Endometrial microvascular endothelial cells (primary cell): ENCODE measurements around the gene CCDC28B. TPM values are rescaled to one million over a fixed set of nuclear protein-coding genes. Genes with fewer than 3 reads are reported as not detected.

ENCODE experiments used
- in situ Hi-C: cut with HindIII; loops from 2 replicates; pipeline ENCODE4 v1.10.0; 2017; ENCODE audit warnings: low sequenced_read_pairs, low pct_unique_long_range_greater_than_20kb; ENCODE audit errors: inconsistent ontology term
- total RNA-seq: library from RNA; depleted of rRNA; stranded (reverse); fragments of >200 nt; gene quantifications from one replicate; pipeline ENCODE4 v1.2.3, GENCODE V29; 2015; ENCODE audit errors: inconsistent ontology term

Gene CCDC28B
- total RNA-seq, 1 donor from 2014 or later = 6.9 TPM

DNA sequence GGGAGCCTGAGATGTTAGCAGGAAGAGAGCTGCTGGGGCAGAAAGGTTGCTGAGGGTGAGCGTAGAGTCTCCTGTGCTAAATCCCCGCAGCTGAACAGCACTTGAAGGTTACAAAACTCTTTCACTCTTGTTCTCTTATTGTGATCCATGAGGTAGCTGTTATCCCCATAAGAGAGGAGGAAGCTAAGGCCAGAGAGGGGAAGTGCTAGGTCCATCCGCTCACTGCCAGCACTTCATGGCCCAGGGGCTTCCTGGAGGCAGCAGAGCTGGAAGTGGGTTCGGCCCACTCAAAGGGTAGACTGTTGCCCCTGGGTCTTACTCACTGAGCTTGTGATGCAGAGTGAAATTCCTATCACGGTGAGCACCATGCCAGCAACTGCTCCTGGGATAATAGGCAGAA is 16.2 kb downstream of the CCDC28B start:
- in situ Hi-C loops = no loop called here

DNA sequence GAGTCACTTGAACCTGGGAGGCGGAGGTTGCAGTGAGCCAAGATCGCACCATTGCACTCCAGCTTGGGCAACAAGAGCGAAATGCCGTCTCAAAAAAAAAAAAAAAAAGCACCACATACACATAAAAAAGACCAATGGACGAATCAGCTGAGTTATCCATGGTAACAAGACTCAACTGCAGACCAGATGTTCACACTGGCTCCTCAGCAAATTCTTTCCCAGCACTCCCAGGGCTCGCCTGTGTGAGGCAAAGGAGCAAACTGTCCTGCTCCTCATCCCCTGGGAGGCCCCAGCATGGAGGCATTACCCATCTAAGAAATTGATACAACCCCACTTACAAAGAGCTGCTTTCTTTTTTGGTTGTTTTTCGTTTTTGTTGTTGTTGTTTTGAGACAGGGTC is 18.6 kb downstream of the CCDC28B start:
- in situ Hi-C loops = no loop called here

- in situ Hi-C loops = no loop called here
Observed at GRCh38 chr1:32220746-32221580, 20.6 kb downstream of the CCDC28B start.

DNA sequence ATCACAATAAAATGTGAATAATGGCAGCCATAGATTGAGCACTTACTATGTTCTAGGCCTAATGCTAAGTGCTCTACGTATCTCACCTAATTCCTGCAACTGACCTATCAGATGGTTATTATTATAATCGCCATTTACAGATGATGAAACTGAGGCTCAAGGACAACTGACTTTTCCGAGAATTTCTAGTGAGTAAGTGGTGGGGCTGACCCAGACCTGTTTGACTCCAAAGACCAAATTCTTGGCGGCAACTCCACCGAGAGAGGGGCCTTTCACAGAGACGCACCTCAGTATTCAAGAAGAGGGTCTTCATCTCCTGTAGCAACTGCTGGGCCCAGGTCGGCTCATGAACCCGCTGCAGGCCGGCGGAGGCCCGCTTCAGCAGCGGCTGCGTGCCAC is 21.2 kb downstream of the CCDC28B start:
- in situ Hi-C loops = no loop called here

GRCh38 chr1:32221980-32222755 is 21.8 kb downstream of the CCDC28B start, which contains the start of the genes EIF3I and TMEM234:
TSS of gene EIF3I (plus strand) at chr1:32222407. CDS start at chr1:32222442, 35 bp downstream.
TSS of gene TMEM234 (minus strand) at chr1:32222353. CDS start at chr1:32222322, 31 bp downstream.
- in situ Hi-C loops = no loop called here

DNA sequence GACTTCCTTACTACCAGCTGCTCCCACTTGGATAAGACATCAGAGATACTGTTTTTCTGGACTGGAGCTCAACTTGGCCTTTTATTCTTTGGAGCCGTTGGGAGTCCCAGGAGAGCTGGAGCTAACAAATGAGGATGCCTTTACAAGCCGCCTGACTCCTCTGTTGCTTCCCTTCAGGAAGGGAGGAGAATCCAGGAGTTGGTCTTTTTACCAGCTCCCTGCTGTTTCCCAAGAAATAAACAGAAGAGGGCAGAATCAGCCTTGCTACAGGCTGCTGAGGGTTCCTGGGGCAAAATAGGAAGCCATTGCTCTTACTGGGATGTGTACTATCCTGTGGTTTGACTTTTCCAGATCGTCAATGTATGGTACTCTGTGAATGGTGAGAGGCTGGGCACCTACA is 23.3 kb downstream of the CCDC28B start:
- in situ Hi-C loops = no loop called here

DNA sequence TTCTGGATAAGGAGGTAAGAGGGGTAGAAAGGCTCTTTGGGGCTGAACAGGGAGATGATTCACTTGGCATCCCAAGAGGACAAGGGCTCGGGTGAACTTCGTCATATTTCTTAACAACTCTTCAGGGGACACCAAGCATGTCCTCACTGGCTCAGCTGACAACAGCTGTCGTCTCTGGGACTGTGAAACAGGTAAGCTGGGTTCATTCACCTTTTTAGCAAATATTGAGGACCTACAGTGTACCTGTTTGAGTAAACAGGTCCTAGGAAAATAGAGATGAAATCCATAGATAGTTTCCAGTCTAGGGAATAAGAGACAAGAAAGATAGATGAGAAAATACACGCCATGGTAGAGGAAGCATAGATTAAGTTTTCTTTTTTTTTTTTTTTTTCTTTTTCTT is 23.9 kb downstream of the CCDC28B start:
- in situ Hi-C loops = no loop called here

GRCh38 chr1:32228771-32229170 is 28.4 kb downstream of the CCDC28B start:
- in situ Hi-C loops = no loop called here

DNA sequence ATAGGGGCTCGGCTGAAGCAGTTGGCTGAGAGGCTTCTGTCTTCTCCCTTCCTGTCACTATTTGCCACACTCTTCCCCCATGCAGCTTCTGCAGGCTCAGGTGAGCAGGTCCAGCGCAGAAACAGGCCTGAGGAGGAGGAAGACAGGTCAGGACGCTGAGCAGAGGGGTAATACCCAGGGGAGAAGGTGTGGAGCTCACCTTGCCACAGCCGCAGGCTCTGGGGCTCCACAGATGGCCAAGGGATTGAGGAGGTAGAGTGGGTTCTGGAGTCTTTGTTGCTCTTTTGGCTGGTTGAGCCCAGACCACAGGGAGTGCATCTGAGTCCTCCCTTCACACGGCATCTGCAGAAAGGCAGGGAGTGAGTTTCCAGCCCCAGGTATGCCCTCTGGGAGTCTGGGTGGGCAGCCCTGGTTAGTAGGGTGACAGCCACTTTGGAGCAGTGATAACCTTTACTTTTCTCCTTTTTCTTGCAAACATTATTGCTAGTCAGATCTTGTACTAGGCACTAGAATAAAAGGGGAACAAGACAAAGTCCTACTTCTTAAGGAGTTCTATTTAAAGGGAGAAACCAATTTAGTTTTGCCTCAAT is 31.5 kb downstream of the CCDC28B start:
- in situ Hi-C loops = no loop called here

- in situ Hi-C loops = no loop called here
Observed at GRCh38 chr1:32232558-32233304, 32.3 kb downstream of the CCDC28B start.

DNA sequence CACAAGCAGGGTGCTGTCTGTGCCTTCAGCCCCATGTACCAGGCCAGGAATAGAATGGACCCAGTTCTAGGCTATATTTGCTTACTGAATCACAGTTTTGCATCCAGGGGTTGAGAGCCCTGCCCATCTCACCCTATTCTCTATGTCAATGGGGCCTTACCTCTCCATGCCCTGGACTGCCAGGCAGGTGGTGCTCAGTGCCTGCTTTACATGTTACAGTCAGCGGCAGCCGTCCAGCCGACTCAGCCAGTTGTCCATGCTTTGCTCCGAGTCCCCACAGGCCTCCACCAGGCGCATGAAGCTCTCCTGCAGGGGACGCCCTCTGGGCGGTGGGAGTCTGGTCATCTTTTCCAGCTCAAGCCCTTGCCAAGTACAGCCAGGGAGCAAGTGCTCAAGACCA is 34.4 kb downstream of the CCDC28B start:
- in situ Hi-C loops = no loop called here

GRCh38 chr1:32239337-32239736 is 38.9 kb downstream of the CCDC28B start:
- in situ Hi-C loops = no loop called here

DNA sequence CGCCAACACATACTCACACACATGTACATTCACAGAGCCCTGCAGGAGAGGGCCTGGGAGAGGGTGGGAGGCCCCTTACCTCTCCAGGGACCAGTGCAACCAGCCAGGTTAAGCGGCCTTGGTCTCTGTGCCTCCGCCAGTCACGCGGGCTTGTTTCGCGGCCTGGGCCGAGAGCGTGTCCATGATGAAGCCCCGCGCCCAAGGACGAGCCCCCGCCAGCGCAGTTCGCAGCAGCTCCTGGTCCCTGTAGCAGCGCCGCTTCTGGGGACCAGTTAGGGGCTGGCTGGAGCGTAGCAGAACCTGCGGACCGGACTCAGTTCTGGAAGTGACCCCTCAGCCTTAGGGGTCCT is 39.4 kb downstream of the CCDC28B start:
- in situ Hi-C loops = loop anchor here (10.0 kb wide), 1 partner anchor 85 kb away; no protein-coding TSS in a partner anchor

- in situ Hi-C loops = loop anchor here (10.0 kb wide), 1 partner anchor 84 kb away; no protein-coding TSS in a partner anchor
Observed at GRCh38 chr1:32240140-32240951, 40.0 kb downstream of the CCDC28B start.

DNA sequence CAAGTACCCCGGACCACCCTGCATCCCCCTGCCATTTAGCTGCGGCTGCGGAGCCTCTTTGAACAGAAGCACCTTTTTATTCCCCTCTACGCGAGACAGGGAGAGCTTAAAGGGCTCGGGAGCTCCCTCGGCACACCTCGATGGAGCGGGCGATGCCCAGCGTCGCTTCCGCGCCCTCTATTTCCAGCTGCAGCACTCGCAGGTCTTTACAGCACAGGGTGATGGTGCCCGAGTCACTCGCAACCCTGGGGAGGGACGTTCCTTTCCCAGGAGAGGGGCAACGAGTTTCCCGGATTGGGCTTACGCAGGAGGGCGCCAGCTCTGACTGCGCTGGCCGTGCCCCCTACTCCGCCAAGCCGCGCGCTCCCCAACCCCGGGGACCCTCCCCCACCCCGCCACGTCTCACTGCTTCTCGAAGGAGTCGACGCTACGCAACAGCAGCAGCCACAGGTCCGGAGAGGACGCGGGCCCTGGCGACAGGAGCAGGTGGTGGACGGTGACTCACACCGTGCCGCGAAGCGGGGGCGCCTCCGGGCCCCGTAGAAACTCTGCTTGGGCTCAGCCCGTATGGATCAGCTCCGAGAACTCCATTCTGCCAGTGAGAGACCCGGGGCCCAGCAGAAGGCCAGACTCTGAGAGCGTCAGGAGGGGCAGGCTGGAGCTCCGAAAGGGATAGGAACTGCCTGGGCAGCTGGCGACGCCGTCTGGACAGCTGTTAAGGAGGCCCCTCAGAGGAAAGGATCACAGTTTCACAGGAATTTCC is 40.8 kb downstream of the CCDC28B start:
- in situ Hi-C loops = loop anchor here (10.0 kb wide), 1 partner anchor 84 kb away; no protein-coding TSS in a partner anchor

DNA sequence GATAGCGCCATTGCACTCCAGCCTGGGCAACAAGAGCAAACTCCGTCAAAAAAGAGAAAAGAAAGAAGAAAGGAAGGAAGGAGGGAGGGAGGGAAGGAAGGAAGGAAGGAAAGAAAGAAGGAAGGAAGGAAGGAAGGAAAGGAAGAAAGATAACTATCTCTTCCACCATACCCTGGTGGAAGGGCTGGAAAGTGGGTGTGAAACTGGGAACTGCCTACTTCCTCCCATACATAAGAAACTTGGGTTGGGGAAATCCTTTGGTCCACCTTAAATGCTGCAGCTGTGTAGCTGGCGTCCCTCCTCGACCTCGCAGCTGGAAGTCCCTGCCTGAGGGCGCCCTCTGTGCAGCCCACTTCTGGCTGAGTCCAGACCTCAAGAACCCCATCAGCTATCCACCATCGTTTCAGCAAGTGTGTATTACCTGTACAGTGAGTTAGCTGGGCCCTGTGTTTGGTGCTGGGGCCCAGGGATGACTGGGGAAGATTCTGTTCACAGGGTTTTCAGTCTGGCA is 42.0 kb downstream of the CCDC28B start:
- in situ Hi-C loops = loop anchor here (10.0 kb wide), 1 partner anchor 82 kb away; no protein-coding TSS in a partner anchor

- in situ Hi-C loops = loop anchor here (10.0 kb wide), 1 partner anchor 78 kb away; no protein-coding TSS in a partner anchor
Observed at GRCh38 chr1:32246888-32247273, 46.5 kb downstream of the CCDC28B start, which contains the start of gene FAM167B. TSS of gene FAM167B (plus strand) at chr1:32247222. CDS start at chr1:32247422, 200 bp downstream.
